Neural cell (in vitro differentiated cells): ENCODE data around the gene VPS26C. TPM values are rescaled to one million over a fixed set of nuclear protein-coding genes. Genes with fewer than 3 reads are reported as not detected.

Experiments
- H2AFZ ChIP-seq: fragments of 200-600, 300-800 bp; sonication (generic), shearing (Covaris generic); 2 replicates; pipeline ENCODE4 v1.6.0; 2014; ENCODE audit warnings: low read depth, mild to moderate bottlenecking, antibody characterized with exemption, low read length, moderate library complexity
- H3F3A ChIP-seq: fragments of 200-600 bp; shearing (Covaris generic); 2 replicates; pipeline ENCODE4 v1.6.1; 2016; ENCODE audit warnings: mild to moderate bottlenecking, moderate library complexity, mixed read lengths, antibody characterized with exemption, low read length; ENCODE audit not compliant: insufficient read depth, poor library complexity, severe bottlenecking
- H3K27ac ChIP-seq: fragments of 200-600, 300-800 bp; sonication (generic), shearing (Covaris generic); 2 replicates; pipeline ENCODE4 v1.5.1; 2014; ENCODE audit warnings: mild to moderate bottlenecking, low read length, moderate library complexity
- H3K27me3 ChIP-seq: fragments of 300-800, 200-600 bp; sonication (generic), shearing (Covaris generic); 2 replicates; pipeline ENCODE4 v1.6.0; 2014; ENCODE audit warnings: mild to moderate bottlenecking, low read depth, low read length, moderate library complexity; ENCODE audit not compliant: insufficient read depth
- H3K36me3 ChIP-seq: fragments of 300-800, 200-600 bp; sonication (generic), shearing (Covaris generic); 2 replicates; pipeline ENCODE4 v1.5.1; 2014; ENCODE audit warnings: mild to moderate bottlenecking, antibody characterized with exemption, low read length, moderate library complexity; ENCODE audit not compliant: insufficient read depth
- H3K4me2 ChIP-seq: fragments of 300-800, 200-600 bp; sonication (generic), shearing (Covaris generic); 2 replicates; pipeline ENCODE4 v1.6.0; 2014; ENCODE audit warnings: mild to moderate bottlenecking, low read length
- H3K4me3 ChIP-seq: fragments of 300-800, 200-600 bp; sonication (generic), shearing (Covaris generic); 2 replicates; pipeline ENCODE4 v1.5.1; 2014; ENCODE audit warnings: mild to moderate bottlenecking, low read length, moderate library complexity
- H3K79me2 ChIP-seq: fragments of 200-600 bp; shearing (Covaris generic); replicated peaks from 2 replicates; pipeline ENCODE4 v1.6.0; 2014; ENCODE audit warnings: mild to moderate bottlenecking, low read length, moderate library complexity; ENCODE audit not compliant: insufficient read depth
- H3K9ac ChIP-seq: fragments of 300-800, 200-600 bp; sonication (generic), shearing (Covaris generic); 2 replicates; pipeline ENCODE4 v1.6.1; 2016; ENCODE audit warnings: mild to moderate bottlenecking, low read length, mixed read lengths
- H3K9me2 ChIP-seq: fragments of 200-600 bp; shearing (Covaris generic); 2 replicates; pipeline ENCODE4 v1.6.1; 2016; ENCODE audit warnings: mild to moderate bottlenecking, low read length, mixed read lengths; ENCODE audit not compliant: insufficient read depth
- H3K9me3 ChIP-seq: fragments of 200-600, 300-800 bp; sonication (generic), shearing (Covaris generic); 2 replicates; pipeline ENCODE4 v1.6.1; 2016; ENCODE audit warnings: mild to moderate bottlenecking, mixed run types, low read length, moderate library complexity, mixed read lengths
- H4K20me1 ChIP-seq: fragments of 200-600 bp; shearing (Covaris generic); 2 replicates; pipeline ENCODE4 v1.6.1; 2016; ENCODE audit warnings: mild to moderate bottlenecking, mixed run types; ENCODE audit not compliant: insufficient read depth
- CTCF ChIP-seq: fragments of 450-650 bp; IDR thresholded peaks from 2 replicates; pipeline ENCODE4 v1.5.1; 2014; ENCODE audit warnings: antibody characterized with exemption, mild to moderate bottlenecking, moderate library complexity; ENCODE audit not compliant: poor library complexity, severe bottlenecking
- EP300 ChIP-seq: fragments of 450-650 bp; conservative IDR thresholded peaks from 2 replicates; pipeline ENCODE4 v1.6.1; 2014; ENCODE audit warnings: antibody characterized with exemption, mild to moderate bottlenecking, moderate library complexity; ENCODE audit not compliant: poor library complexity, severe bottlenecking
- EZH2 ChIP-seq: fragments of 200-600, 300-800 bp; shearing (Covaris generic), sonication (generic); IDR thresholded peaks from 2 replicates; pipeline ENCODE4 v1.6.1; 2014; ENCODE audit warnings: antibody characterized with exemption, low read length, borderline replicate concordance, mild to moderate bottlenecking; ENCODE audit not compliant: insufficient read depth, poor library complexity, severe bottlenecking
- MXI1 ChIP-seq: fragments of 450-650 bp; conservative IDR thresholded peaks from 2 replicates; pipeline ENCODE4 v1.6.1; 2014; ENCODE audit warnings: antibody characterized with exemption, mild to moderate bottlenecking; ENCODE audit not compliant: poor library complexity, severe bottlenecking
- POLR2AphosphoS5 ChIP-seq: IDR thresholded peaks from 2 replicates; pipeline ENCODE4 v1.6.1; 2012
- RAD21 ChIP-seq: fragments of 450-650 bp; conservative IDR thresholded peaks from 2 replicates; pipeline ENCODE4 v1.6.1; 2014; ENCODE audit warnings: antibody characterized with exemption, mild to moderate bottlenecking, moderate library complexity
- REST ChIP-seq: IDR thresholded peaks from 2 replicates; pipeline ENCODE4 v1.6.1; 2012; ENCODE audit warnings: borderline replicate concordance
- SMC3 ChIP-seq: fragments of 450-650 bp; conservative IDR thresholded peaks from 2 replicates; pipeline ENCODE4 v1.6.1; 2014; ENCODE audit warnings: antibody characterized with exemption, mild to moderate bottlenecking, moderate library complexity; ENCODE audit not compliant: poor library complexity
- TAF1 ChIP-seq: IDR thresholded peaks from 2 replicates; pipeline ENCODE4 v1.6.1; 2012; ENCODE audit warnings: low read depth
- polyA plus RNA-seq: library from polyadenylated mRNA; depleted of rRNA; stranded (reverse); fragments of >200 nt; gene quantifications from 2 replicates; pipeline ENCODE4 v1.2.3, GENCODE V29; 2014

Gene VPS26C
- polyA plus RNA-seq, 1 donor from 2014 or later, result 55.5 TPM

- H4K20me1 ChIP-seq, result no peaks in the 10 kb centered on the region
- H2AFZ ChIP-seq, result no peak overlapping the region
- no peaks in the 10 kb centered on the region for H3K9me2 ChIP-seq
- no peaks in the 10 kb centered on the region for H3K9me3 ChIP-seq
- H3K4me2 ChIP-seq, result no peak overlapping the region
- no peaks in the 10 kb centered on the region for H3K36me3 ChIP-seq
- no peak overlapping the region for H3K27ac ChIP-seq
- no peaks in the 10 kb centered on the region for H3F3A ChIP-seq
- no peak for TF ChIP-seq RAD21
- H3K9ac ChIP-seq, result no peak overlapping the region
- H3K4me3 ChIP-seq, result no peak overlapping the region
- no peaks in the 10 kb centered on the region for H3K79me2 ChIP-seq
- no peaks in the 10 kb centered on the region for H3K27me3 ChIP-seq
These were observed 36.4 kb downstream of the VPS26C start for GRCh38 chr21:37230632-37231248.

- H3K36me3 ChIP-seq, result no peaks in the 10 kb centered on the region
- no peak overlapping the region for H3K9ac ChIP-seq
- no peaks in the 10 kb centered on the region for H4K20me1 ChIP-seq
- no peak overlapping the region for H3K27ac ChIP-seq
- no peaks in the 10 kb centered on the region for H3K9me3 ChIP-seq
- no peaks in the 10 kb centered on the region for H3K79me2 ChIP-seq
- no peaks in the 10 kb centered on the region for H3F3A ChIP-seq
- TF ChIP-seq TAF1 (no peak), MXI1 (no peak), EP300 (no peak), POLR2AphosphoS5 (no peak), EZH2 (no peak)
- no peaks in the 10 kb centered on the region for H3K9me2 ChIP-seq
- no peak overlapping the region for H3K4me3 ChIP-seq
- H3K4me2 ChIP-seq, result no peak overlapping the region
- no peaks in the 10 kb centered on the region for H3K27me3 ChIP-seq
- no peak overlapping the region for H2AFZ ChIP-seq
These were observed 39.1 kb downstream of the VPS26C start for GRCh38 chr21:37228003-37228400.

- Histone ChIP-seq H3K9me3 (no peaks in the 10 kb centered on the region), H3K4me3 (no peak overlapping the region), H3K9me2 (no peaks in the 10 kb centered on the region), H3K79me2 (no peaks in the 10 kb centered on the region), H4K20me1 (no peaks in the 10 kb centered on the region), H3K36me3 (no peaks in the 10 kb centered on the region), H2AFZ (no peak overlapping the region), H3F3A (no peaks in the 10 kb centered on the region), H3K27me3 (no peaks in the 10 kb centered on the region), H3K27ac (no peak overlapping the region), H3K9ac (no peak overlapping the region), H3K4me2 (no peak overlapping the region)
- no peak for TF ChIP-seq EZH2
- TF ChIP-seq REST, result no peak
- TF ChIP-seq RAD21, result no peak
- no peak for TF ChIP-seq POLR2AphosphoS5
- TF ChIP-seq EP300, result no peak
- no peak for TF ChIP-seq SMC3
- TF ChIP-seq MXI1, result no peak
- no peak for TF ChIP-seq TAF1
- no peak for TF ChIP-seq CTCF
These were observed 39.8 kb downstream of the VPS26C start for GRCh38 chr21:37227071-37228002.
